H1 (cell line): ENCODE results near the gene HOATZ. TPM values are rescaled to one million over a fixed set of nuclear protein-coding genes. Genes with fewer than 3 reads are reported as not detected.
A peak's percentile ranks its signal among the peaks of the same experiment; 100 is the strongest.

Experiments used
- CTCF ChIA-PET: fragments of 300-600 bp; sonication (Branson Sonifier 250); formaldehyde crosslinking; loops from one replicate; lab custom pipeline; 2021; ENCODE audit not compliant: partially characterized antibody; lab: Charles Lee
- POLR2A ChIA-PET: fragments of 300-600 bp; sonication (Branson Sonifier 250); formaldehyde crosslinking; loops from one replicate; lab custom pipeline; 2021; ENCODE audit warnings: inconsistent platforms; ENCODE audit not compliant: partially characterized antibody; lab: Charles Lee
- DNase-seq, 2 experiments: peaks; one replicate each; pipeline versions ENCODE4 v3.0.0 to v3.0.0-alpha.2; 2010 to 2022; ENCODE audit warnings: low spot score in 2 of 2, low read depth in 1 of 2, mixed read lengths in 1 of 2
- FAIRE-seq: peaks from 2 replicates; lab custom pipeline; 2011; peaks lifted over from hg19 to GRCh38; lab: Jason Lieb, UNC
- H2AFZ ChIP-seq: 2 replicates; pipeline ENCODE4 v1.8.1; 2012; ENCODE audit warnings: low read length, inconsistent platforms
- H2AK5ac ChIP-seq: 2 replicates; pipeline ENCODE4 v1.6.1; 2013; ENCODE audit warnings: low read depth, low read length
- H2BK120ac ChIP-seq: replicated peaks from 2 replicates; pipeline ENCODE3; 2013; ENCODE audit warnings: low read depth, low read length, inconsistent platforms
- H2BK12ac ChIP-seq: 2 replicates; pipeline ENCODE4 v1.6.1; 2013; ENCODE audit warnings: low read depth, low read length
- H2BK15ac ChIP-seq: 2 replicates; pipeline ENCODE4 v1.6.1; 2013; ENCODE audit warnings: low read length
- H2BK20ac ChIP-seq: 2 replicates; pipeline ENCODE4 v1.6.1; 2013; ENCODE audit warnings: low read length
- H2BK5ac ChIP-seq: 2 replicates; pipeline ENCODE4 v1.6.1; 2013; ENCODE audit warnings: low read depth, low read length
- H3K14ac ChIP-seq: 2 replicates; pipeline ENCODE4 v1.6.1; 2013; ENCODE audit warnings: inconsistent platforms; ENCODE audit not compliant: insufficient read length
- H3K18ac ChIP-seq: 2 replicates; pipeline ENCODE4 v1.6.1; 2013; ENCODE audit warnings: low read length; ENCODE audit errors: extremely low read depth
- H3K23ac ChIP-seq: 2 replicates; pipeline ENCODE4 v1.6.1; 2013; ENCODE audit warnings: inconsistent platforms; ENCODE audit not compliant: insufficient read length
- H3K23me2 ChIP-seq: 2 replicates; pipeline ENCODE4 v1.6.1; 2013; ENCODE audit warnings: low read depth, low read length
- H3K27ac ChIP-seq: 2 replicates; pipeline ENCODE4 v1.6.1; 2011; ENCODE audit warnings: low read depth, low read length, inconsistent platforms
- H3K27me3 ChIP-seq, 4 experiments: replicated peaks in 1 of 4; 1 replicate in 1 of 4; 2 replicates in 3 of 4; pipeline versions ENCODE4 v1.6.1 to v1.8.1; 2011 to 2013; ENCODE audit warnings: low read length in 3 of 4, mild to moderate bottlenecking in 3 of 4, inconsistent platforms in 2 of 4, mixed read lengths in 2 of 4, moderate library complexity in 1 of 4; ENCODE audit not compliant: control insufficient read depth in 3 of 4, insufficient read depth in 3 of 4; ENCODE audit errors: extremely low read depth in 1 of 4
- H3K36me3 ChIP-seq, 4 experiments: 2 replicates each; pipeline versions ENCODE4 v1.6.1 to v1.8.1; 2011 to 2013; ENCODE audit warnings: mild to moderate bottlenecking in 4 of 4, low read length in 3 of 4, moderate library complexity in 2 of 4, control low read depth in 1 of 4, inconsistent platforms in 1 of 4; ENCODE audit not compliant: insufficient read depth in 4 of 4, control insufficient read depth in 2 of 4
- H3K4ac ChIP-seq: replicated peaks from 2 replicates; pipeline ENCODE3; 2013; ENCODE audit warnings: low read length, low read depth, mixed read lengths, inconsistent platforms; ENCODE audit not compliant: insufficient read length
- H3K4me1 ChIP-seq, 4 experiments: replicated peaks in 1 of 4; 1 replicate in 1 of 4; 2 replicates in 3 of 4; pipeline versions ENCODE4 v1.6.1 to v1.8.1; 2011 to 2013; ENCODE audit warnings: low read length in 3 of 4, inconsistent platforms in 2 of 4, mixed read lengths in 1 of 4; ENCODE audit not compliant: insufficient read depth in 4 of 4, control insufficient read depth in 3 of 4
- H3K4me2 ChIP-seq, 2 experiments: 2 replicates each; pipeline versions ENCODE4 v1.6.1 to v1.8.1; 2011 to 2013; ENCODE audit warnings: low read depth in 2 of 2, low read length in 2 of 2, control low read depth in 1 of 2, inconsistent platforms in 1 of 2, mild to moderate bottlenecking in 1 of 2; ENCODE audit not compliant: insufficient read depth in 1 of 2
- H3K4me3 ChIP-seq, 4 experiments: fragments of 200-600, 300-600 bp in 1 of 4; sonication (generic), shearing (Covaris generic), sonication (Bioruptor Twin) in 1 of 4; 2 replicates each; pipeline versions ENCODE4 v1.5.1 to v1.8.1; 2011 to 2016; ENCODE audit warnings: low read length in 4 of 4, low read depth in 3 of 4, control low read depth in 2 of 4, inconsistent platforms in 2 of 4, mild to moderate bottlenecking in 2 of 4, mixed read lengths in 1 of 4, moderate library complexity in 1 of 4; ENCODE audit not compliant: insufficient read depth in 2 of 4; ENCODE audit errors: extremely low read depth in 1 of 4
- H3K56ac ChIP-seq: replicated peaks from 2 replicates; pipeline ENCODE3; 2013; ENCODE audit warnings: low read depth, mild to moderate bottlenecking, mixed read lengths, low read length, inconsistent platforms; ENCODE audit not compliant: insufficient read length
- H3K79me1 ChIP-seq: 2 replicates; pipeline ENCODE4 v1.6.1; 2013; ENCODE audit warnings: low read depth, low read length, control low read depth
- H3K79me2 ChIP-seq, 2 experiments: 2 replicates each; pipeline versions ENCODE4 v1.6.1 to v1.8.1; 2012 to 2013; ENCODE audit warnings: low read length in 2 of 2, mild to moderate bottlenecking in 2 of 2, inconsistent platforms in 1 of 2; ENCODE audit not compliant: insufficient read depth in 2 of 2, control insufficient read depth in 1 of 2
- H3K9ac ChIP-seq, 4 experiments: replicated peaks in 1 of 4; 1 replicate in 1 of 4; 2 replicates in 3 of 4; pipeline versions ENCODE4 v1.6.1 to v1.8.1; 2011 to 2013; ENCODE audit warnings: low read depth in 3 of 4, low read length in 3 of 4, control low read depth in 2 of 4, mild to moderate bottlenecking in 2 of 4, moderate library complexity in 2 of 4, inconsistent platforms in 1 of 4; ENCODE audit errors: extremely low read depth in 1 of 4
- H3K9me3 ChIP-seq, 2 experiments: 2 replicates each; pipeline versions ENCODE4 v1.6.1 to v1.8.1; 2012 to 2013; ENCODE audit warnings: mild to moderate bottlenecking in 2 of 2, moderate library complexity in 2 of 2, control low read depth in 1 of 2, inconsistent platforms in 1 of 2, low read depth in 1 of 2, low read length in 1 of 2, mixed read lengths in 1 of 2; ENCODE audit not compliant: insufficient read depth in 2 of 2
- H4K20me1 ChIP-seq, 2 experiments: replicated peaks in 1 of 2; 2 replicates each; pipeline versions ENCODE3 to v1.8.1; 2011 to 2013; ENCODE audit warnings: inconsistent platforms in 2 of 2, low read length in 2 of 2, mild to moderate bottlenecking in 1 of 2; ENCODE audit not compliant: insufficient read depth in 2 of 2, control insufficient read depth in 1 of 2
- H4K5ac ChIP-seq: 2 replicates; pipeline ENCODE4 v1.6.1; 2013; ENCODE audit warnings: low read length, low read depth, mixed read lengths, inconsistent platforms; ENCODE audit not compliant: insufficient read length
- H4K8ac ChIP-seq: 2 replicates; pipeline ENCODE4 v1.8.0; 2013; ENCODE audit warnings: mild to moderate bottlenecking, moderate library complexity, low read length, inconsistent platforms; ENCODE audit not compliant: insufficient read depth; ENCODE audit errors: extremely low read depth
- H4K91ac ChIP-seq: replicated peaks from 2 replicates; pipeline ENCODE3; 2013; ENCODE audit warnings: low read length, mixed read lengths, inconsistent platforms; ENCODE audit not compliant: insufficient read length
- BRCA1 ChIP-seq: IDR thresholded peaks from 2 replicates; pipeline ENCODE4 v1.6.1; 2012; ENCODE audit warnings: low read depth, low read length, improper control_type of control experiment
- CBX8 ChIP-seq: fragments of 300-800, 300-1000 bp; sonication (generic); IDR thresholded peaks from 2 replicates; pipeline ENCODE4 v1.7.1; 2016; ENCODE audit warnings: low read depth, low read length, borderline replicate concordance
- CTBP2 ChIP-seq: IDR thresholded peaks from 2 replicates; pipeline ENCODE4 v1.7.0; 2011; ENCODE audit warnings: borderline replicate concordance, mild to moderate bottlenecking, moderate library complexity, mixed read lengths, low read length; ENCODE audit not compliant: insufficient read depth, insufficient read length
- EP300 ChIP-seq, 2 experiments: IDR thresholded peaks; 1 replicate in 1 of 2; 2 replicates in 1 of 2; pipeline ENCODE4 v1.6.1; 2011 to 2012; ENCODE audit warnings: low read depth in 2 of 2, low read length in 2 of 2, mild to moderate bottlenecking in 2 of 2, borderline replicate concordance in 1 of 2, inconsistent platforms in 1 of 2, moderate library complexity in 1 of 2
- POLR2AphosphoS5 ChIP-seq: IDR thresholded peaks from 2 replicates; pipeline ENCODE4 v1.6.1; 2011; ENCODE audit warnings: low read depth, low read length
- RBBP5 ChIP-seq: IDR thresholded peaks from 2 replicates; pipeline ENCODE4 v1.7.1; 2012; ENCODE audit warnings: low read depth, mild to moderate bottlenecking, inconsistent platforms, low read length, moderate library complexity, borderline replicate concordance
- RXRA ChIP-seq: IDR thresholded peaks from 2 replicates; pipeline ENCODE4 v1.6.1; 2011; ENCODE audit warnings: low read depth, mild to moderate bottlenecking, low read length, moderate library complexity; ENCODE audit not compliant: insufficient read depth
- SAP30 ChIP-seq: fragments of 300-600 bp; sonication (generic); IDR thresholded peaks from 2 replicates; pipeline ENCODE4 v1.7.1; 2012; ENCODE audit warnings: low read length, moderate library complexity, mild to moderate bottlenecking, inconsistent platforms; ENCODE audit not compliant: insufficient read depth, insufficient replicate concordance
- WGBS, 2 experiments: shearing (Covaris generic) in 1 of 2; methylation state at CpG; one replicate each; pipeline versions ENCODE4 v1.1.6 to v1.1.7; 2013 to 2015; ENCODE audit warnings: low lambda C conversion rate in 2 of 2, mixed read lengths in 2 of 2, inconsistent platforms in 1 of 2, low coverage in 1 of 2, missing lambda C conversion rate in 1 of 2; ENCODE audit not compliant: insufficient replicate concordance in 2 of 2, insufficient coverage in 1 of 2, insufficient read length in 1 of 2; ENCODE audit errors: extremely low coverage in 1 of 2, missing lambda C conversion rate in 1 of 2; 5-methylcytosine and 5-hydroxymethylcytosine counted together
- polyA plus RNA-seq, 7 experiments: library from polyadenylated mRNA; depleted of rRNA in 3 of 7; stranded (reverse) in 5 of 7; unstranded in 2 of 7; fragments of >200 nt in 5 of 7; fragments of 200-250 nt in 2 of 7; gene quantifications; 1 replicate in 5 of 7; 2 replicates in 1 of 7; 4 replicates in 1 of 7; pipeline versions ENCODE4 v1.2.1 to v1.2.3, GENCODE V29; 2011 to 2013; ENCODE audit warnings: missing spikeins in 2 of 7, mixed read lengths in 2 of 7
- total RNA-seq: library from RNA; stranded (reverse); fragmentation: NEBNext Ultra II Directional; extraction: Animal tissue kit (Norgen Biotek cat#: 25700); gene quantifications from 2 replicates; pipeline ENCODE4 v1.2.1, GENCODE V29; 2021
- TF ChIP-seq, protein P1 (sequence below): IDR thresholded peaks from 2 replicates; pipeline ENCODE4 v1.6.1; 2012; ENCODE audit warnings: inconsistent platforms

The HOATZ gene
- total and polyA plus RNA-seq, 2 of the 8 experiments (the other 6 are each of a cell fraction or from before 2014, with no cell fraction given): not detected

DNA sequence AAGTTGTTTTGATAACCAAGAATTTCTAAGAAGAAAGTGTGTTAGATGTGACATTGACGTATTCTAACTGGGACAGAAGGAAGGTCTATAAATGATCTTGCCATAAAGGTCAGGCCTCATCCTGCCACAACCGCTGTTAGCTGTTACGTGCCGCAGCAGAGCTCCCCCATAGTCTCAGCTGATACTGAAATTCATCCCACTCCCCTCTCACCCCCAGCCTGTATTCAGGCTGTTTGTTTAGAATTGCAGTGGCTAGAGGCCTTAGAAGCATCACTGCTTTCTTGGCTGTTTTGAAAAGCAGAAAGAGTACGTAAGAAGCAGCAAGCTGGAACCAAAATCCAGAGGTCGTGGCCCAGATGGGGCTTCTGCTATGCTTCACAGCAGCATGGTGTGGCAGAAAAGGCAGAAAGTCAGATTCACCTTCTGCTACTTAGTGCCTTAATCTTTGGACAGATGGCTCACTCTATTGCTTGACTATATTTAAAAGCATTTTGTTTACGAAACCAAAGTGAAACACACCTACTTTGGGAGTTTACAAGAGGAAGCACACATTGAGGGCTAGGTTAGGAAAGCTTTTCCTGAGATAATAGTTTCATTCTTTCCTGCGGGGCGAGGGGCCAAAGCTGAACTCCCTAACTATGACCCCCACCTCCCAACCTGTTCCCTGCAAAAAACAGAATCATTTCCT, 25.0 kb downstream of the HOATZ start:
- ChIA-PET POLR2A (interaction anchor here (1.2 to 2.1 kb wide), 4 partner anchors 8 to 85 kb away, joined by 3 to 7 read pairs (median 3); partner anchors contain the start of gene BTG4), CTCF (interaction anchor here (1.0 to 1.7 kb wide), 3 partner anchors 9 to 85 kb away, joined by 4 to 6 read pairs (median 5); no protein-coding TSS in a partner anchor)
- H4K91ac ChIP-seq: no peak overlapping the region
- no peaks in the 10 kb centered on the region for H3K79me1 ChIP-seq
- 60% methylated on average over 9 of the region's 9 CpGs; no CpG with 5 or more reads in 1 of the 2 experiments for WGBS, 2 experiments
- H3K56ac ChIP-seq: no peak overlapping the region
- H3K14ac ChIP-seq: no peak overlapping the region
- H4K8ac ChIP-seq: peak overlapping the region; percentile 88; the same call in 1 of the 2 replicates
- no peak for FAIRE-seq
- no peaks in the 10 kb centered on the region for H3K79me2 ChIP-seq
- no peak overlapping the region for H3K4ac ChIP-seq
- H3K27me3 ChIP-seq: peaks cover 9 to 43% (median 37%) of the 10 kb centered on the region in 4 experiments
- H2BK20ac ChIP-seq: no peak overlapping the region
- no peaks in the 10 kb centered on the region for H3K36me3 ChIP-seq
- H3K4me3 ChIP-seq: peak overlapping the region in 3 of 4 experiments; percentile 55 to 76 (median 58); a peak in 6 of 8 replicates
- H2BK12ac ChIP-seq: peak overlapping the region; percentile 94; the same call in 1 of the 2 replicates
- H2BK5ac ChIP-seq: no peak overlapping the region
- H3K23ac ChIP-seq: no peak overlapping the region
- peaks cover 0 to 3% of the 10 kb centered on the region in 2 experiments; a peak in 1 of 4 replicates for H3K9me3 ChIP-seq
- no peak overlapping the region for H3K9ac ChIP-seq
- H3K18ac ChIP-seq: no peak overlapping the region; the same call in 1 of the 2 replicates
- no peaks in the 10 kb centered on the region for H4K20me1 ChIP-seq
- DNase-seq: no peak
- H2BK120ac ChIP-seq: no peak overlapping the region
- TF ChIP-seq EP300 (IDR thresholded peaks at IDR 0.05; ENCODE audit: borderline replicate concordance in 1 of 2, low read depth in 2 of 2, low read length in 2 of 2) (no peak), CTBP2 (no peak), RBBP5 (no peak), POLR2AphosphoS5 (no peak), RXRA (no peak), BRCA1 (no peak), SAP30 (no peak), CBX8 (no peak)
- TF ChIP-seq, protein P1, sequence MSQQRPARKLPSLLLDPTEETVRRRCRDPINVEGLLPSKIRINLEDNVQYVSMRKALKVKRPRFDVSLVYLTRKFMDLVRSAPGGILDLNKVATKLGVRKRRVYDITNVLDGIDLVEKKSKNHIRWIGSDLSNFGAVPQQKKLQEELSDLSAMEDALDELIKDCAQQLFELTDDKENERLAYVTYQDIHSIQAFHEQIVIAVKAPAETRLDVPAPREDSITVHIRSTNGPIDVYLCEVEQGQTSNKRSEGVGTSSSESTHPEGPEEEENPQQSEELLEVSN: no peak
- H2AFZ ChIP-seq: no peak overlapping the region
- H3K4me1 ChIP-seq: peaks cover 0 to 8% (median 6%) of the 10 kb centered on the region in 4 experiments; a peak in 6 of 7 replicates
- H2BK15ac ChIP-seq: no peak overlapping the region
- peak overlapping the region; percentile 95 to 97 for H3K4me2 ChIP-seq
- H4K5ac ChIP-seq: no peak overlapping the region
- H3K23me2 ChIP-seq: peaks cover 12% of the 10 kb centered on the region; the same call in 1 of the 2 replicates
- no peak overlapping the region for H2AK5ac ChIP-seq
- no peak overlapping the region for H3K27ac ChIP-seq
